LNCaP clone FGC (cell line): ENCODE results near the gene PGA5.

Source experiments
- DNase-seq: peaks from one replicate; pipeline ENCODE4 v3.0.0-alpha.2; 2011; ENCODE audit warnings: low read depth
- H3K4me3 ChIP-seq: 2 replicates; pipeline ENCODE4 v1.5.1; 2011; ENCODE audit warnings: mild to moderate bottlenecking, low read depth, low read length, control low read depth
- TF ChIP-seq, protein P1 (sequence below): IDR thresholded peaks from 2 replicates; pipeline ENCODE4 v1.5.1; 2012; ENCODE audit warnings: mild to moderate bottlenecking; ENCODE audit not compliant: control insufficient read depth, insufficient read depth; ENCODE audit errors: extremely low read depth

The PGA5 gene

DNA sequence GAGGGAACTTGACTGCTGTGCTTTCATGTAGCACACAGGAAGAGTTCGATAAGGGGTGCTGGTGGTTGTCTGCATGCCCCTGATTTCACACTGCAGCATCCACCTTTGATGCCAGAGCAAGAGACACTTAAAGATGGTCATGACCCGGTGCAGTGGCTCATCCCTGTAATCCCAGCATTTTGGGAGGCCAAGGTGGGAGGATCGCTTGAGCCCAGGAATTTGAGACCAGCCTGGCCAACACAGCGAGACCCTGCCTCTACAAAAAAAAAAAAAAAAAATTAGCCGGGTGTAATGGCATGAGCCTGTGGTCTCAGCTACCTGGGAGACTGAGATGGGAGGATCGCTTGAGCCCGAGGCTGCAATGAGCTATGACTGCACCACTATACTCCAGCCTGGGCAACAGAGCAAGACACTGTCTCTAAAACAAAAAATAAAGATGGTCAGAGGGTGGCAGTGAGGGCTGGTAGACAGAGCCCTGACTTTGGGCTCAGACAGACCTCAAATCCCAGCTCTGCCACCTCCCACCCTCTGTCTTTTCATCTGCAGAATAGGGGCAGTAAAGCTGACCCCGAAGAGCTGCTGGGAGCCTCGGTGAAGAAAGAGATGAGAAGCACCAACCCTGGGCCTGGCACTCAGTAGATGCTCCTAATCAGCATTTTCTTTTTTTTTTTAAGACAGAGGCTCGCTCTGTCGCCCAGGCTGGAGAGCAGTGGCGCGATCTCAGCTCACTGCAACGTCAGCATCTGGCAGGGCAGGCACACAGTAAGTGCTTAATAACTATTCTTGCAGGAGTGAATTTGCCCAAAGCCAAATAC lies 36.4 kb downstream of the PGA5 start:
- DNase-seq: no peak
- TF ChIP-seq, protein P1, sequence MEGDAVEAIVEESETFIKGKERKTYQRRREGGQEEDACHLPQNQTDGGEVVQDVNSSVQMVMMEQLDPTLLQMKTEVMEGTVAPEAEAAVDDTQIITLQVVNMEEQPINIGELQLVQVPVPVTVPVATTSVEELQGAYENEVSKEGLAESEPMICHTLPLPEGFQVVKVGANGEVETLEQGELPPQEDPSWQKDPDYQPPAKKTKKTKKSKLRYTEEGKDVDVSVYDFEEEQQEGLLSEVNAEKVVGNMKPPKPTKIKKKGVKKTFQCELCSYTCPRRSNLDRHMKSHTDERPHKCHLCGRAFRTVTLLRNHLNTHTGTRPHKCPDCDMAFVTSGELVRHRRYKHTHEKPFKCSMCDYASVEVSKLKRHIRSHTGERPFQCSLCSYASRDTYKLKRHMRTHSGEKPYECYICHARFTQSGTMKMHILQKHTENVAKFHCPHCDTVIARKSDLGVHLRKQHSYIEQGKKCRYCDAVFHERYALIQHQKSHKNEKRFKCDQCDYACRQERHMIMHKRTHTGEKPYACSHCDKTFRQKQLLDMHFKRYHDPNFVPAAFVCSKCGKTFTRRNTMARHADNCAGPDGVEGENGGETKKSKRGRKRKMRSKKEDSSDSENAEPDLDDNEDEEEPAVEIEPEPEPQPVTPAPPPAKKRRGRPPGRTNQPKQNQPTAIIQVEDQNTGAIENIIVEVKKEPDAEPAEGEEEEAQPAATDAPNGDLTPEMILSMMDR: no peak
- H3K4me3 ChIP-seq: no peak overlapping the region

- no peak overlapping the region for H3K4me3 ChIP-seq
- DNase-seq: no peak
- TF ChIP-seq, protein P1: no peak
Observed at GRCh38 chr11:61278001-61278470, 37.1 kb downstream of the PGA5 start.

DNA sequence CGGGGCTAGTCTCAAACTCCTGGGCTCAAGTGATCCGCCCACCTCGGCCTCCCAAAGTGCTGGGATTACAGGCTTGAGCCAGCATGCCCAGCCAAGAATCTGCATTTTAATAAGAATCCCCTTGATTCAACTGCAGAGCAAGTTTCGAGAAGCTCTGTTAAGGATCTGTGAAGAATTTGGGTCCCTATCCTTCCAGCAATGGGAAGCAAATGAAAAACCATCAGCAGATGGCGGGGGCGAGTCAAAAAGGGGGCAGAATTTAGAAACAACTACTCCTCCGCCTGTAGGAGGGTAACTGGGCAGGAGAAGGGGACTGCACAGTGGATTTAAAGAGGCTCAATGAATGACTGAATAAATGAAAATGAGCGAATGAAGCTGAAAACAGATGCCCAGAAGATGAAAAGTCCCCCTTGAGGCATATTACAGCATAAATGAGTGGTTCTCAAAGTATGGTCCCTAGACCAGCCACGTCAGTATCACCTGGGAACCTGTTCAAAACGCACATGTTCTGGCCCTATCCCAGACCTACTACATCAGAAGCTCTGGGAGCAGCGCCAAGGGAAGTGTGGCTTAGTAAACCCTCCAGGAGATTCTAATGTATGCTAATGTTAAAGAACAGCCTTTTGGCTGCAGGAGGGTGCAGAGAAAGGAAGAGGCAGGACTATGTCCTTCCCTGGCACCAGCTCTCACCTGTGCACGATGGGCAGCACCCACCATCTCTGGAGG lies 39.1 kb downstream of the PGA5 start:
- TF ChIP-seq, protein P1: no peak
- DNase-seq: peak; percentile 75
- H3K4me3 ChIP-seq: no peak overlapping the region

- TF ChIP-seq, protein P1: no peak
- DNase-seq: no peak
- H3K4me3 ChIP-seq: no peak overlapping the region
Observed at GRCh38 chr11:61280883-61281580, 40.1 kb downstream of the PGA5 start.

DNA sequence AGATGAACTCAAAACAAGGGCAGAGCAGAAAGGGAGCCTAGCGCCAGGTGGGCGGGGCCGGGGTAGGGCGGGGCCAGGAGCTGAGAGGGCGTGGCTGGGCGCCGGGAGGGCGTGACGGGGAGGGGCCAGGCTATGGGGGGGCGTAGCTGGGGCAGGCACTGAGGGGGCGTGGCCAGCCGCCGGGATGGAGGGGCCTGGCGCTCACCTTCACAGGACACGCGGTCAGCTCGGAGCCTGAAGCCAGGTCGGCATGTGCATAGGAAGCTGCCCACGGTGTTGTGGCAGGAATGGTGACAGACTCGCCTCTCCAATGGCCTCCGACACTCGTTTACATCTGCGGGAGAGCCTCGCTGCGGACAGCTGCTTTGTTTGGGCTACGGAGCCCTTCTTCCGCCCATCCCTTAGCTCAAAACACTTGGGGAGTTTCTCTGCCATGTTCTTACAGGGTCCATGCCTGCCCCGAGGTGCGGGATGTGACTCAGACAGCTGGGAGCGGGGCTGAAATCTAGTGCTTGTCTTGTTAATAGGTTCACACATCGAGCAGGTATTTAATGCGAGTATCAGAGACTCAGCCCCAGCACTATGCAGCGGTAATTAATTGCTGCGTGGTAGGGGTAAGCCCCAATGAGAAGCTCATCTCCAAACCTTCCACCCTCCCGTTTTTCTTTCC lies 40.7 kb downstream of the PGA5 start:
- no peak for DNase-seq
- H3K4me3 ChIP-seq: no peak overlapping the region
- TF ChIP-seq, protein P1: no peak

DNA sequence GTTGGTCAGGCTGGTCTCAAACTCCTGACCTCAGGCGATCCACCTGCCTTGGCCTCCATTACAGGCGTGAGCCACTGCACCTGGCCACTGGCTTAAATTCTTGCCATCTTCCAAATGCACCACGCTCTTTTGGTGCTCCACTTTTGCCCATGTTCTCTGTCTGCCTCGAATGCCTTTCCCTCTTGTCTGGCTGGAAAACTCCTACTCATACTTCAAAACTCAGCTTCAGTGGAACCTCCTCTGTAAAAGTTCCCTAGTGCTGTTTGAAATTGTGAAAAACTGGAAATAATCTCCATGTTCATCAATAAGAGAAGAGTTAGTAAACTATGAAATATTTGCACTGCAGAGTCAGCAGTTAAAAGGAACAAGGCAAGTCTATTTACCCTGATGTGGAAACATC lies 42.6 kb downstream of the PGA5 start:
- no peak overlapping the region for H3K4me3 ChIP-seq
- TF ChIP-seq, protein P1: no peak
- no peak for DNase-seq
